Right lung (tissue), 5 donors: ENCODE data around the gene APOL6. TPM values are rescaled to one million over a fixed set of nuclear protein-coding genes. Genes with fewer than 3 reads are reported as not detected.
"Not testable (repeated sequence)": the region's sequence is repeated elsewhere in the genome, so short reads cannot be mapped to it uniquely, and the experiment has no call there.

Experiments used
- DNase-seq, 2 donors: peaks; one replicate each; pipeline ENCODE4 v3.0.0-alpha.2; 2013
- polyA plus RNA-seq, 5 donors: library from polyadenylated mRNA; unstranded; fragments of 120-200 nt; gene quantifications; one replicate each; pipeline versions ENCODE4 v1.2.1 to v1.2.3, GENCODE V29; 2013; ENCODE audit warnings: inconsistent platforms in 1 of 5, low replicate concordance in 1 of 5; ENCODE audit not compliant: insufficient read length in 5 of 5, insufficient read depth in 1 of 5

APOL6 gene
- polyA plus RNA-seq, 5 donors, result 7.4 to 11.3 (median 8.4) TPM

GRCh38 chr22:35676065-35676464 lies 27.8 kb downstream of the APOL6 start:
- not testable (repeated sequence) for DNase-seq

GRCh38 chr22:35677460-35678187 lies 29.4 kb downstream of the APOL6 start:
- DNase-seq, result no peak

GRCh38 chr22:35678836-35679235 lies 30.6 kb downstream of the APOL6 start:
- no peak for DNase-seq

- not testable (repeated sequence) for DNase-seq
These were observed 31.2 kb downstream of the APOL6 start for GRCh38 chr22:35679492-35679891.

DNA sequence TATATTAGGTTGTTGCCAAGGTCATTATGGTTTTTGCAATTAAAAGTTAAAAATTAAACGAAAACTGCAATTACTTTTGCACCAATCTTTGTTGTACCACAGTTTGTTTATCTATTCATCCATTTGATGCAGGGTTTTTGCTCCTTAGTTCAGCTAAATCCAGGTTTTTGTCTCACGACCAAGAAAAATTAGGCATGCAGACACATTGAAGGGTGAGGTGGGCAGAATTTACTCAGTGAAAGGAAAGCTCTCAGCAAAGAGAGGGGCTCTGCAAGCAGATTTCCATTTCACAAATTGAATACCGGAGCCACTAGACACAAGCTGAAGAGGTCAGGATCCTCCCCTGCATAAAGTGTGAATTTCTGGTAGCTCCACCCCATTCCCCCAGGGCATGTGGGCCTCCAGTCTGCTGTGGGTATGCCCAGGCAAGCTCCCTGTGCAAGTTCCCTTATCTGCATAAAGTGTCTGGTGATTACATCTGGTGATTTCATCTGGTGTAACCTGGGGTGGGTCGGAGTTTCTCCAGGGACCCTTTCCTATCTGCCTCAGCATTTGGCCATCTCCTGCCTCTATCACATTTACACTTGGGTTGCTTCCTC lies 33.3 kb downstream of the APOL6 start:
- no peak for DNase-seq

DNA sequence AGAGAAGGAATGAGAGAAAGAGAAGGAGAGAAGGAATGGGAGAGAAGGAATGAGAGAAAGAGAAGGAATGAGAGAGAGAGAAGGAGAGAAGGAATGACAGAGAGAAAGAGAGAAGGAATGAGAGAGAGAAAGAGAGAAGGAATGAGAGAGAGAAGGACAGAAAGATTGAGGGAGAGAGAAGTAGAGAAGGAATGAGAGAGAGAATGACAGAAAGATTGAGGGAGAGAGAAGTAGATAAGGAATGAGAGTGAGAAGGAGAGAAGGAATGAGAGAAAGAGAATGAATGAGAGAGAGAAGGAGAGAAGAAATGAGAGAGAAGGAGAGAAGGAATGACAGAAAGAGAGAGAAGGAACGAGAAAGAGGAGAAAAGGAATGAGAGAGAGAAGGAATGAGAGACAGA lies 35.3 kb downstream of the APOL6 start:
- no peak for DNase-seq

DNA sequence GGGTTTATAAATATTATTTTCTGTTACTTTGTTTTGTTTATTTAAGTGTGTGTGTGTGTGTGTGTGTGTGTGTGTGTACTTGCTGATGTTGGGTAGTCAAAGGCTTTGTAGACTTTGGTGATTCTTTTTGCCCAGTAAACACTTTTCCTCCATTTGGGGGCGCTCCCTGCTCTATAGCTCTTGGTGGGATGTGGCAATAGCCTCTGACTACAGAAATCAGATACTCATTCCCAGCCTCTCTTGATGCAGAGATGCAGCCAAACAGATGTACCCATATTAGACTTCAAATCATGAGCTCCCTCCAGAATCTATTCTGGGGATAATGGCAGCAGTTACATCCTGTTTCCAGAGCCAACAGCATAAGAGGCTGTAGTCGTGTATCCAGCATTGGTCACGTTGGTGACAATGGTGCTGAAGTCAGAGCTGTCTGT lies 36.0 kb downstream of the APOL6 start:
- peak in 1 of 2 donors; percentile 19 for DNase-seq

DNA sequence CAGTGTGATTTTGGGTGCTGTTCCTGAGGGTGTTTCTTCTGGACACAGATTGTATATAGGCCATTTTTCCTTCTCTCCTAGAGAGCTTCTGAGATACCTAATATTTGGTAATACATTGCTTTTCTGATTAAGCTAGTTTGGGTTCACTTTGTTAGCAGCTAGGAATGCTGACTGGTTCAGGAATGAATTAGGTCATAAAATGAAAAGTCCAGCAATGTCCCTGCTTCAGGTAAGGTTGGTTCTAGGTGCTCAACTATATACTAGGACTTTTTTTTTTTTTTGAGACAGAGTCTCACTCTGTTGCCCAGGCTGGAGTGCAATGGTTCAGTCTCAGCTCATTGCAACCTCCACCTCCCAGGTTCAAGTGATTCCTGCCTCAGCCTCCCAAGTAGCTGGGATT lies 36.5 kb downstream of the APOL6 start:
- DNase-seq, result no peak

DNA sequence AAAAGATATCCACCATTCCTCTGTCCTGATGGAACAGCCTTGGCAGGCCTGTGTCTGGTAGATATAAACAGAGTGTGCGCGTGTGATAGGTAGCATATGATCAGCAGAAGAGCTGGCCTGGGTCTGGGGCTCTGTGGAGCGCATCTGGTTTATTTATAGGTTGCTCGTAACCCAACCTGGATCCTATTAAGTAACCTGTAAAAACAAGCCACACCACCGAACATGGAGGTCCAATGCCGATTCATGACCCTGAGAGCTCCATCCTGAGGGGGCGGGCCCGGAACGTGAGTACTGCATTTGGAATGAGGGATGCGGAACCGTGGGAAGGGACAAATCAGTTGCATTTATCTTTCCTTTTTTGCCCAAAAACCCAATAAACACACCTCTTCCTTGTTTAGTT lies 37.5 kb downstream of the APOL6 start:
- no peak for DNase-seq

GRCh38 chr22:35686298-35686697 lies 38.1 kb downstream of the APOL6 start:
- no peak for DNase-seq

GRCh38 chr22:35687461-35687860 lies 39.2 kb downstream of the APOL6 start:
- DNase-seq, result no peak

GRCh38 chr22:35688913-35689675 lies 40.8 kb downstream of the APOL6 start:
- no peak for DNase-seq

DNA sequence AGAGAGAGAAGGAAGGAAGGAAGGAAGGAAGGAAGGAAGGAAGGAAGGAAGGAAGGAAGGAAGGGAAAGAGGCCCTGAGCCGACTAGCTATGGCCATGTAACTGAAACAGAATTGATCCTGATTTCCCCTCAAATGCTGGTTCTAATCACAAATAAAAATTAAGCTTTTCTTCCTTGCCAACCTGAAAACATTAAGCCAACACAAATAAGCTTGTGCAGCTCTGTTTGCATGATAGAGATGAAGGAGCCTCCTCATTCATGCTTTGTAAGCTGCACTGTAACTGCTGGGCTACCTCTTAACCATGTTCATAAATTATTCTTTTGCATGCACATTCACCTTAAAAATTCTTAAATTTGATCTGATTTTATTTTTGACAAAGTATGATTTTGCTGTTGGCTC lies 41.8 kb downstream of the APOL6 start:
- no peak for DNase-seq

GRCh38 chr22:35695202-35695601 lies 47.0 kb downstream of the APOL6 start:
- DNase-seq, result no peak

- DNase-seq, result no peak
These were observed 48.9 kb downstream of the APOL6 start for GRCh38 chr22:35697142-35697541.

DNA sequence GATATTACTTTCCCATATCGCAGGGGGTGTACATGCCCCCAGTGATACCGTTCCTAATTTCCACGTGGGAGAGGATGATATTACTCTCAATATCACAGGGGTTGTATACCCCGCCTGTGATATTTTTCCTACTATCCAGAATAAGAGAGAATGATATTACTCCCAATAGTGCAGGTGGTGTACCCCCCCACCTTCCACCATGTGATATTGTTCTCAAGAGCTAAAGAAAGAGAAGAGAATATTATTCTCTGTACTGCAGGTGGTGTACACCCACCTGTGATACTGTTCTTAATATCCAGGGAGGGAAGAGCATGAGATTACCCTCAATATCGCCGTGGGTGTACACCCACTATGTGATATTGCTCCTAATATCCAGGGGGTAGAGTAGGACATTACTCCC lies 51.6 kb downstream of the APOL6 start:
- DNase-seq, result not testable (repeated sequence)

DNA sequence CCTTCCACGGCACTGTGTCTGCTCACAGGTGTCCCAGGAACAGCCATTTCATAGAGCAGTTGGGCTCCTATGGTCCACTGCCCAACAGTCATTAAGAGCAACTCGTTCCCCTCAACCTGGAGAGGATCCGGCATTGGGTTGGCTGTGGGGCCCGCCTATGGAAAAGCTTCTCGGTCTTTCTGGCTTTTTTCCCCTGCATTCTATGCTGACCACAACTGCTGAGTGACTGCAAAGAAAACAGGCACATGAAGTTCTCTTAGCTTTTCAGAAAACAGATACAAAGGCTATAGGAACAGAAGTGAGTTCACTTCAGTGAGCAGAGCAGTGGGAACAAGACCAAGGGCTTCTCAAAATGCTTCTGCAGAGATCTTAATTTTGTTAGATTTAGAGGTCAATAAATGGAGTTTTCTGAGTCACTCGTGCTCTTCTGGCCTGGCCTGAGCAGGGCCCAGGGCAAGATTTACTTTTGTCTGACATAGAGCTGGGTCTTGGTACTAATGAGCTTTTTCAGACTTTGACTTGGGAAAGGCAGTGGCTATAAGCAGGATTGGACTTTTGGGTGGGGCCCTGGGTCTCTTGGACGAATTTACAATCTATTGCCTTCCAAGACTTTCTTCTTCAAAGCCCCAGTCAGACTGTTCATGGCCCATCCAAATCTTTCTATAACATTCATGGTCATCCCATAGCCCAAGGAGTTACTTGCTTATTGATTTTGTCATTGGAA lies 55.8 kb downstream of the APOL6 start:
- no peak for DNase-seq

DNA sequence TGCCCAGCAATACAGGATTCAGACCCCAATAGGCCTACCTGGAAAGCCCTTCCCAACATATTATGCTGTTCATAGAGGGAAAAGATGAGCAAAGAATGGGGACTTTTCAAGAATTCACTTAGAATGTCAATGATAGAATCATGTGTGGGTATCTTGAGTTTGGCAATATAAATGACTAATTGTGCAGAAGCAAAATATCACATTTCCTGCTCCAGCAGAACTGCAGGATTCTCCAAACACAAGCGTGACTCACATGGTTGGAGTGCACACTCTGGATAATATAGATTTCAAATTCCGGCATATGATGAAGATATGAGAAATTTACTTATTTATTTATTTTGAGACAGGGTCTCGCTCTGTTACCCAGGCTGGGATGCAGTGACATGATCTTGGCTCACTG lies 56.9 kb downstream of the APOL6 start:
- no peak for DNase-seq

- DNase-seq, result no peak
These were observed 60.2 kb downstream of the APOL6 start for GRCh38 chr22:35708453-35708852.

- DNase-seq, result no peak
These were observed 60.7 kb downstream of the APOL6 start for GRCh38 chr22:35708917-35709316.

GRCh38 chr22:35711336-35711735 lies 63.1 kb downstream of the APOL6 start:
- DNase-seq, result no peak

GRCh38 chr22:35712672-35713071 lies 64.4 kb downstream of the APOL6 start:
- no peak for DNase-seq
